HEK293 (cell line): ENCODE measurements around the gene CPEB4.

Source experiments
- CTCF ChIA-PET: fragments of 350-600 bp; formaldehyde crosslinking; extraction: SDS; loops from one replicate; lab custom pipeline; 2021; ENCODE audit warnings: antibody characterized with exemption; lab: Yijun Ruan, JAX
- POLR2A ChIA-PET: fragments of 300-600 bp; formaldehyde crosslinking; extraction: SDS; loops from one replicate; lab custom pipeline; 2020; ENCODE audit warnings: antibody characterized with exemption, inconsistent platforms; lab: Yijun Ruan, JAX
- H3K27ac ChIP-seq: fragments of 200-500 bp; sonication (Bioruptor generic); 2 replicates; pipeline ENCODE4 v1.5.1; 2014; ENCODE audit warnings: low read depth, low read length, control low read depth, inconsistent platforms; ENCODE audit errors: extremely low read depth
- H3K36me3 ChIP-seq, 2 experiments: fragments of 200-500 bp in 1 of 2; sonication (Bioruptor generic) in 1 of 2; 1 replicate in 1 of 2; 2 replicates in 1 of 2; pipeline ENCODE4 v1.5.1; 2014 to 2017; ENCODE audit warnings: inconsistent platforms in 2 of 2, low read length in 2 of 2; ENCODE audit not compliant: control insufficient read depth in 2 of 2, insufficient read depth in 1 of 2
- H3K4me1 ChIP-seq: fragments of 200-500 bp; sonication (Bioruptor generic); 2 replicates; pipeline ENCODE4 v1.5.1; 2014; ENCODE audit warnings: mild to moderate bottlenecking, low read length, inconsistent platforms; ENCODE audit not compliant: control insufficient read depth, insufficient read depth
- H3K4me3 ChIP-seq: 2 replicates; pipeline ENCODE4 v1.5.1; 2011; ENCODE audit warnings: low read depth, mild to moderate bottlenecking, control low read depth, low read length, moderate library complexity
- H3K9me3 ChIP-seq: fragments of 200-500 bp; sonication (Bioruptor generic); 2 replicates; pipeline ENCODE4 v1.5.1; 2014; ENCODE audit warnings: low read depth, low read length, inconsistent platforms; ENCODE audit not compliant: control insufficient read depth, insufficient read depth
- GLIS1 ChIP-seq: fragments of 450-650 bp; formaldehyde crosslinking; IDR thresholded peaks from 2 replicates; pipeline ENCODE4 v1.5.1; 2016; ENCODE audit warnings: missing biosample characterization, missing genetic modification characterization
- HOXA7 ChIP-seq: sonication (generic); formaldehyde crosslinking; IDR thresholded peaks from 2 replicates; pipeline ENCODE4 v1.8.1; 2022; ENCODE audit warnings: missing genetic modification reagents, borderline replicate concordance
- RBAK ChIP-seq: fragments of 450-650 bp; formaldehyde crosslinking; IDR thresholded peaks from 2 replicates; pipeline ENCODE4 v1.5.1; 2016; ENCODE audit warnings: missing biosample characterization, missing genetic modification characterization
- SALL2 ChIP-seq: fragments of 450-650 bp; formaldehyde crosslinking; IDR thresholded peaks from 2 replicates; pipeline ENCODE4 v1.5.0; 2017; ENCODE audit warnings: missing biosample characterization, mild to moderate bottlenecking, missing genetic modification characterization, borderline replicate concordance
- SETDB1 ChIP-seq: IDR thresholded peaks from one replicate; pipeline ENCODE4 v1.6.1; 2017; ENCODE audit warnings: mild to moderate bottlenecking, low read length, moderate library complexity, mixed read lengths; ENCODE audit not compliant: insufficient read length
- WT1 ChIP-seq: fragments of 450-650 bp; formaldehyde crosslinking; IDR thresholded peaks from 2 replicates; pipeline ENCODE4 v1.5.1; 2016; ENCODE audit warnings: missing biosample characterization, missing genetic modification characterization
- ZNF133 ChIP-seq: fragments of 450-650 bp; formaldehyde crosslinking; IDR thresholded peaks from 2 replicates; pipeline ENCODE4 v1.5.1; 2016; ENCODE audit warnings: missing biosample characterization, missing genetic modification characterization
- ZNF169 ChIP-seq: fragments of 450-650 bp; formaldehyde crosslinking; IDR thresholded peaks from 2 replicates; pipeline ENCODE4 v1.5.1; 2016; ENCODE audit warnings: missing biosample characterization, missing genetic modification characterization
- ZNF175 ChIP-seq: fragments of 450-650 bp; formaldehyde crosslinking; IDR thresholded peaks from 2 replicates; pipeline ENCODE4 v1.5.1; 2016; ENCODE audit warnings: missing biosample characterization, missing genetic modification characterization
- ZNF2 ChIP-seq: fragments of 450-650 bp; formaldehyde crosslinking; IDR thresholded peaks from 2 replicates; pipeline ENCODE4 v1.5.1; 2016; ENCODE audit warnings: missing biosample characterization, missing genetic modification characterization
- ZNF214 ChIP-seq: fragments of 450-650 bp; formaldehyde crosslinking; IDR thresholded peaks from 2 replicates; pipeline ENCODE4 v1.5.1; 2017; ENCODE audit warnings: missing biosample characterization, mild to moderate bottlenecking, missing genetic modification characterization, borderline replicate concordance
- ZNF23 ChIP-seq: fragments of 450-650 bp; formaldehyde crosslinking; IDR thresholded peaks from 2 replicates; pipeline ENCODE4 v1.5.1; 2016; ENCODE audit warnings: missing biosample characterization, missing genetic modification characterization, borderline replicate concordance
- ZNF248 ChIP-seq: fragments of 450-650 bp; formaldehyde crosslinking; IDR thresholded peaks from 2 replicates; pipeline ENCODE4 v1.5.1; 2017; ENCODE audit warnings: missing biosample characterization, missing genetic modification characterization
- ZNF404 ChIP-seq: fragments of 450-650 bp; formaldehyde crosslinking; IDR thresholded peaks from 2 replicates; pipeline ENCODE4 v1.5.1; 2017; ENCODE audit warnings: missing biosample characterization, missing genetic modification characterization
- ZNF416 ChIP-seq: fragments of 450-650 bp; formaldehyde crosslinking; IDR thresholded peaks from 2 replicates; pipeline ENCODE4 v1.5.1; 2016; ENCODE audit warnings: missing biosample characterization, missing genetic modification characterization
- ZNF48 ChIP-seq: fragments of 450-650 bp; formaldehyde crosslinking; IDR thresholded peaks from 2 replicates; pipeline ENCODE4 v1.5.1; 2016; ENCODE audit warnings: missing biosample characterization, missing genetic modification characterization
- ZNF747 ChIP-seq: fragments of 450-650 bp; formaldehyde crosslinking; IDR thresholded peaks from 2 replicates; pipeline ENCODE4 v1.5.1; 2016; ENCODE audit warnings: missing biosample characterization, missing genetic modification characterization
- ZNF837 ChIP-seq: fragments of 450-650 bp; formaldehyde crosslinking; IDR thresholded peaks from 2 replicates; pipeline ENCODE4 v1.5.1; 2016; ENCODE audit warnings: missing biosample characterization, missing genetic modification characterization
- ZSCAN23 ChIP-seq: fragments of 450-650 bp; formaldehyde crosslinking; IDR thresholded peaks from 2 replicates; pipeline ENCODE4 v1.5.1; 2016; ENCODE audit warnings: missing biosample characterization, missing genetic modification characterization
- TF ChIP-seq, protein P1 (sequence below): fragments of 450-650 bp; formaldehyde crosslinking; IDR thresholded peaks from 2 replicates; pipeline ENCODE4 v1.5.1; 2016; ENCODE audit warnings: missing biosample characterization, missing genetic modification characterization
- TF ChIP-seq, protein P2 (sequence below): fragments of 450-650 bp; formaldehyde crosslinking; IDR thresholded peaks from 2 replicates; pipeline ENCODE4 v1.5.1; 2017; ENCODE audit warnings: missing biosample characterization, missing genetic modification characterization

Gene CPEB4

DNA sequence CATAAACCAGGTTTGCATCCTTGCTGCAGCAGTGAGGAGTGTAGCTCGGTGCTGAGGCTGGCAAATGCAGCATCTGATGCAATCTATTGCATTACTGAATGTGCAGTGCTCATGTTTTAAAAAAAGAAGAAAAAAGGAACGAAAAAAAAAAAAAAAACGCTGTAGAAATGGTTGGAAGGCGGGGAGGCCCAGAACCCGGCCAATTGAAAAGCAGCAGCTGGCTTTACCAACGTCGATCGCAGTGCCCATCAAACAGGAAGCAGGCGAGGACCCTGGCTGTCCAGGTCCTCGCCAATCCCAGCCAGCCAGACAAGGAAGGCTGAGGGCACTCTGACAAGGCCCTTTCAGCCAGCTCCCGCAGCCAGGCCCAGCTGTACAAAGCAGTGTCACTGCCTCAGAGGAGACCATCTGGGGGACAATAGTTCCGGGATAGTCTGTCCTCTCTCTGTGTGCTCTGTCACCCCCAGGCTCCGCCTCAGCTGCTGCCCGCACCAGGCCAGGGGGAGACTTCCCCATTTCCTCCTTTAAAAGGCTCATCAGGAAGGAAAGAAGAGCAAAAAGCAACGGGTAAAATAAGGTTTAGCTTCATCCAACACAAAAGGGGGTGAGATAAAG, 21.8 kb upstream of the CPEB4 start:
- H3K4me3 ChIP-seq = no peak overlapping the region
- no peaks in the 10 kb centered on the region for H3K9me3 ChIP-seq
- TF ChIP-seq WT1 (tag by site-specific recombination) (no peak), ZNF416 (tag by site-specific recombination) (no peak), ZNF404 (tag by site-specific recombination) (no peak), ZNF48 (tag by site-specific recombination) (no peak), ZNF23 (tag by site-specific recombination) (no peak), GLIS1 (tag by site-specific recombination) (no peak)
- TF ChIP-seq, protein P1, sequence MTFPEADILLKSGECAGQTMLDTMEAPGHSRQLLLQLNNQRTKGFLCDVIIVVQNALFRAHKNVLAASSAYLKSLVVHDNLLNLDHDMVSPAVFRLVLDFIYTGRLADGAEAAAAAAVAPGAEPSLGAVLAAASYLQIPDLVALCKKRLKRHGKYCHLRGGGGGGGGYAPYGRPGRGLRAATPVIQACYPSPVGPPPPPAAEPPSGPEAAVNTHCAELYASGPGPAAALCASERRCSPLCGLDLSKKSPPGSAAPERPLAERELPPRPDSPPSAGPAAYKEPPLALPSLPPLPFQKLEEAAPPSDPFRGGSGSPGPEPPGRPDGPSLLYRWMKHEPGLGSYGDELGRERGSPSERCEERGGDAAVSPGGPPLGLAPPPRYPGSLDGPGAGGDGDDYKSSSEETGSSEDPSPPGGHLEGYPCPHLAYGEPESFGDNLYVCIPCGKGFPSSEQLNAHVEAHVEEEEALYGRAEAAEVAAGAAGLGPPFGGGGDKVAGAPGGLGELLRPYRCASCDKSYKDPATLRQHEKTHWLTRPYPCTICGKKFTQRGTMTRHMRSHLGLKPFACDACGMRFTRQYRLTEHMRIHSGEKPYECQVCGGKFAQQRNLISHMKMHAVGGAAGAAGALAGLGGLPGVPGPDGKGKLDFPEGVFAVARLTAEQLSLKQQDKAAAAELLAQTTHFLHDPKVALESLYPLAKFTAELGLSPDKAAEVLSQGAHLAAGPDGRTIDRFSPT (tag by site-specific recombination) = no peak
- CTCF ChIA-PET = no interaction called here
- no peak overlapping the region for H3K27ac ChIP-seq
- no peaks in the 10 kb centered on the region for H3K4me1 ChIP-seq
- POLR2A ChIA-PET = interaction anchor here (0.7 to 1.5 kb wide), 3 partner anchors 22 to 100 kb away, joined by 3 to 4 read pairs (median 3); partner anchors contain the start of gene CPEB4
- H3K36me3 ChIP-seq = no peaks in the 10 kb centered on the region

DNA sequence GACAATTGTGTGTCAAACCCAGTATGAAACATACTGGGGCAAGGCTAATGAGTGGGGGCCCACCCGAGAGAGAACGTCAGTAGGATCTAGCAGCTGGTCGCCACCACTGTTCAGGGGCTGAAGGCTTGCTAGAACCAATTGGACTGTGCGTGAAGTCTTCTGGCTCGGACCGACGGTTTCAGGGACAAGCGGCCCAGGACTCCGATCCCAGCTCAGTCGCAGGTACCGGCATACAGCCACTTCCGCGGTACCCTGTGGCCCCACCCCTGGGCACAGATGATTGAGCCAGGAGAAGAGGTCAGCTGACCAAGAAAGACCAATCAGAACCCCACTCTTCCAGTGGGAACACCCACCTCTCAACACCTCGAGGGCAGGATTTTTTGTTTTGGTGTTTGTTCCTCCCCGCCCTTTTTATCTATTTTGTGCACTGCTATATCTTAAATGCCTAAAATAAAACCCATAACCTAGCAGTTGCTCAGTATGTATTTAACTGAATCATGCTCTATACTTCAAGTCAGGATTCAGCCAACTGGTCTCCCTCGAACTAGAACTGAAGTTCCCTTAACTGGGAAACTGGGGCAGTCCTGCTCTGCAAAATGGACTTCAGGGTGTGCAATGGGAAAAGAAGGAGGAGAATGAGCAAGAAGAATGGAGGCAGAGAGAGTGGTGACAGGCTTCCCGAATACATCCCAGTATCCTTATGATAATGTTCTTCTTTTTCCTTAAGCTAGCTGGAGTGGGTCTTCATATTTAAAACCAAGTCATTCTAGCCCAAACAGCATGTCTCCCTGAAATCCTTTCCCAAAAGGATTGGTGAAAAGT, 21.1 kb upstream of the CPEB4 start:
- H3K4me3 ChIP-seq = no peak overlapping the region
- ChIA-PET POLR2A (interaction anchor here (0.7 to 1.5 kb wide), 2 partner anchors 21 to 100 kb away, joined by 3 to 4 read pairs; partner anchors contain the start of gene CPEB4), CTCF (interaction anchor here (0.6 kb wide), 1 partner anchor 440 kb away, joined by 3 read pairs; no protein-coding TSS in a partner anchor)
- H3K27ac ChIP-seq = no peak overlapping the region
- peak; percentile 30 for TF ChIP-seq SETDB1
- no peak for TF ChIP-seq ZNF133
- no peaks in the 10 kb centered on the region for H3K9me3 ChIP-seq
- H3K4me1 ChIP-seq = no peaks in the 10 kb centered on the region
- no peaks in the 10 kb centered on the region for H3K36me3 ChIP-seq

DNA sequence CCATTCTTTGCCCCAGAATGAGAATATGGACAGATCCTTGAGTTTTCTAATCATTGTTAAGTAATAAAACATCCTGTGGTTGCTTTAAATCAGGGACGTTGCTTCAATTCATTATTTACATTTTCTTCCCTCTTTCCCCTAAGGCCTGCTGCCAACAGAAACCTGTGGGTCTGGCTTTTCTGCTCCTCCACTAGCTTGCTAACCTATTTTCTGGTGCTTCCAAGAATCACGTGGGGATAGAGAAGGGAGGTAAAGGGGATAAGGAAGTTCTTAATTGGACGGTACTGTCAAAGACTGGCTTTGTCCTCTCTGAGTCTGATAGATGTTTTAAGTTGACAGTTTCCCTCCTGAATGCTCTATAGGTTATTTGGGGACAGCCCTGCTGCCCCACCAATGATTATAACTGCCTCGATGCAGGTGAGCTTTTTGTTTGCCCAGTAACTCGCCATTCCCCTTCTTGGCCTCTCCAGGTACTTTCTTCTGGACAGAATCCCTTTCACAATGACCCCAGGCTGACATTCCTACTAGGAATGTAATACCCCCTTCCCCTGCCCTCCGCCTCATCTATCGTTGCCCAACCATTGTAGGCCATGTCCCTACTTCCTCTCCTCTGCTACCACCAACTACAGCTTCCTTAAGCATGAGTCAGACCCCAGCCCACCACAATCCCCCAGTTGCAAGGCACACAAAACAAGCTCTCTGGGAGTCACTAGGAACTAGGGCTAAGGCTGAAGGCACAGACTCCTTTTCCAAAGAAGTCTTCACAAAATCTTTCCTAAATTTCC, 19.9 kb upstream of the CPEB4 start:
- H3K27ac ChIP-seq = no peak overlapping the region
- CTCF ChIA-PET = interaction anchor here (0.5 kb wide), 1 partner anchor 180 kb away, joined by 3 read pairs; no protein-coding TSS in a partner anchor
- no peaks in the 10 kb centered on the region for H3K9me3 ChIP-seq
- POLR2A ChIA-PET = interaction anchor here (1.5 kb wide), 1 partner anchor 20 kb away, joined by 4 read pairs; the partner anchor contains the start of gene CPEB4
- H3K4me1 ChIP-seq = no peaks in the 10 kb centered on the region
- TF ChIP-seq HOXA7 = no peak
- TF ChIP-seq ZNF175 = no peak
- TF ChIP-seq ZNF248 (tag by site-specific recombination) = no peak
- TF ChIP-seq ZNF214 (tag by site-specific recombination) = no peak
- TF ChIP-seq RBAK (tag by site-specific recombination) = no peak
- no peak for TF ChIP-seq ZNF416 (tag by site-specific recombination)
- TF ChIP-seq ZSCAN23 (tag by site-specific recombination) = no peak
- no peak for TF ChIP-seq ZNF169 (tag by site-specific recombination)
- TF ChIP-seq ZNF747 = no peak
- TF ChIP-seq ZNF2 (tag by site-specific recombination) = no peak
- TF ChIP-seq, protein P2, sequence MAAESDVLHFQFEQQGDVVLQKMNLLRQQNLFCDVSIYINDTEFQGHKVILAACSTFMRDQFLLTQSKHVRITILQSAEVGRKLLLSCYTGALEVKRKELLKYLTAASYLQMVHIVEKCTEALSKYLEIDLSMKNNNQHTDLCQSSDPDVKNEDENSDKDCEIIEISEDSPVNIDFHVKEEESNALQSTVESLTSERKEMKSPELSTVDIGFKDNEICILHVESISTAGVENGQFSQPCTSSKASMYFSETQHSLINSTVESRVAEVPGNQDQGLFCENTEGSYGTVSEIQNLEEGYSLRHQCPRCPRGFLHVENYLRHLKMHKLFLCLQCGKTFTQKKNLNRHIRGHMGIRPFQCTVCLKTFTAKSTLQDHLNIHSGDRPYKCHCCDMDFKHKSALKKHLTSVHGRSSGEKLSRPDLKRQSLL (tag by site-specific recombination) = no peak
- TF ChIP-seq ZNF837 (tag by site-specific recombination) = no peak
- TF ChIP-seq SALL2 (tag by site-specific recombination) = no peak
- H3K36me3 ChIP-seq = no peaks in the 10 kb centered on the region
- no peak overlapping the region for H3K4me3 ChIP-seq
